Kidney glomerular epithelial cell (primary cell): Measurements from ENCODE around the gene ARHGAP9.
"Not testable (repeated sequence)": the region's sequence is repeated elsewhere in the genome, so short reads cannot be mapped to it uniquely, and the experiment has no call there.

ENCODE experiments used
- DNase-seq: peaks from one replicate; lab custom pipeline; 2025; lab: John Stamatoyannopoulos, UW

Gene ARHGAP9

DNA sequence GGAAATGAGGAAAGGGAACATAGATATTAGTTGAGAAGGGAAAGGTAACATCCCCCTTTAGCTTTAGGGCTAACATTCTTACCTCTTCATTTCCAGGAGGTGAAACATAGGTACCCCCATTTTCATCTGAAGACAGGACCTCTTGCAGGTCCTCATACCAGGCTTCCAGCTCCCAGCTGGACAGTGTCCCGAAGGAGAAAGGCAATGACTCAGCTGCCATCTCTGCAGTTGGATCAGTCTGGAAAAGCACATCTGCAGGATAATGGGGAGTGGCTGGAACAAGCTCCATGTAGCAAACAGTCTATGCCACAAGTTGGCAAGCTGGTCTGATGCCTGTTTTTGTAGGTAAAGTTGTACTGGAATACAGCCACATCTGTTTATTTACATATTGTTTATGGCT, 37.5 kb upstream of the ARHGAP9 start:
- no peak for DNase-seq

DNA sequence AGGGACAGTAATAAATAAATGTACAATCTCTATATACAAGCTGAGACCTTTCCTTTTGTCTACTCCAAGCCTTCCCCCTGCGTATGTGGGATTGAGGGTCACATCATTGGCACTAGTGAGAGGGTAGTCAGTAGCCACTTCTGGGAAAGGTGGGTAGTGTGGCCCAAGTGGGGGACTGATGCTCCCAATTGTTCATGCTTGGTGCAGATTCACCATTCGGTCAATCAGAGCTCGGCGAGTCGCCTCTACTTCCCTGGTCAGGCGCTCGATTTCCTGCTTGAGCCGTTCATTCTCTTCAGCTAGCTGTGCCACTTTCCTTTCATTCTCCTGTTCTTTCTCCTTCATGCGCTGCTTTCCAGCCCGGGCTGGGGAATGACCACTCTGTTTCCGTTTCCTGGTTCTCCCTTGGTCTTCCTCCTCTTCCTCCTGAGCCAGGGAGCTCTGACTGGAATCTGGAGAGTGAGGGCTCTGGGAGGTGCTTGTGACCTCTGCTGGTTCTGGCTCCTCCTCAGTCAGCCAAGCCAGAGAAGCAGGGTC, 37.0 kb upstream of the ARHGAP9 start:
- DNase-seq, result no peak

DNA sequence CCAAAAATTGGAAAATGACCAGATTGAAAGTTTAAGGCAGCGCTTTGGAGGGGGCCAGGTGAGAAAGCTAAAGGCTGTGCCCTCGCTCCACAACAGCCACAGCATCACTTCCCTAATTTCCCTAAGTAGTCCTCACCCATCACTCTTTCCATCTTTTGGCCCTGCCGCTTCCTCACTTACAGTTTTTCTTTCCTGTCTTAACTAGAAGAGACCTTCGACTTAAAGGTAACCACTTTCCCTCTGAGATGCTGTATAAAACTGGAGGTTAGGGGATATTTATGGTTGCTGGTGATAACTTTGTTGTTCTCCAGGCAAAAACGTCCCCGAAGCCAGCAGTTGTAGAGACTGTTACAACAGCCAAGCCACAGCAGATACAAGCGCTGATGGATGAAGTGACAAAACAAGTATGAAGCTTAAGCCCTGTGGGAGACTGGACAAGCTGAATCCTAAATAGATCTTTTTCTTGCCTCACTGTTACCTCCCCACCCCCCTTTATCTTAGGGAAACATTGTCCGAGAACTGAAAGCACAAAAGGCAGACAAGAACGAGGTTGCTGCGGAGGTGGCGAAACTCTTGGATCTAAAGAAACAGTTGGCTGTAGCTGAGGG, 36.4 kb upstream of the ARHGAP9 start:
- DNase-seq, result no peak

DNA sequence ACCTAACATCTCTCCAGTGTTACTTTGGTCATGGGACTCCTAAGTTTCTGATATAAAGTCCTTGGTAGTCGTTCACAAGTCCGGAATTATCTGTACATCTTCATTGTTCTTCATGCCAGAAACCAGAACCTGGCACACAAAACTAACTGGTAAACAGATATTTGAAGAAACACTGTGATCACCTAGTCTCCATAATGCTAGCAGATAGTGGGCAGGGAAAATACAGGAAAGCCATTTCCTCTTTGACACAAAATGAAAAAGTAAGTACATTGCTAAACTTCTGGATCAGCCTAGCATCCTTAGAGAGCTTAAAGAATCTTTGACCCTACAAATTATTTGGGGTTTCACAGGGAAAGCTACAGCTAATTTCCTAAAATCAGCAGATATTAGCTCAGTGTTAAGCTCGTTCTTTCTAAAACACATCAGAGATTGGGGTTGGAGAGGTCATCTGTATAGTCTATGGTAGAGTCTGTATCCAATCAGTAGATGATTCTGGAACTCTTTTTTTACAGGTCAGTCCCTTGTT, 35.8 kb upstream of the ARHGAP9 start:
- no peak for DNase-seq

DNA sequence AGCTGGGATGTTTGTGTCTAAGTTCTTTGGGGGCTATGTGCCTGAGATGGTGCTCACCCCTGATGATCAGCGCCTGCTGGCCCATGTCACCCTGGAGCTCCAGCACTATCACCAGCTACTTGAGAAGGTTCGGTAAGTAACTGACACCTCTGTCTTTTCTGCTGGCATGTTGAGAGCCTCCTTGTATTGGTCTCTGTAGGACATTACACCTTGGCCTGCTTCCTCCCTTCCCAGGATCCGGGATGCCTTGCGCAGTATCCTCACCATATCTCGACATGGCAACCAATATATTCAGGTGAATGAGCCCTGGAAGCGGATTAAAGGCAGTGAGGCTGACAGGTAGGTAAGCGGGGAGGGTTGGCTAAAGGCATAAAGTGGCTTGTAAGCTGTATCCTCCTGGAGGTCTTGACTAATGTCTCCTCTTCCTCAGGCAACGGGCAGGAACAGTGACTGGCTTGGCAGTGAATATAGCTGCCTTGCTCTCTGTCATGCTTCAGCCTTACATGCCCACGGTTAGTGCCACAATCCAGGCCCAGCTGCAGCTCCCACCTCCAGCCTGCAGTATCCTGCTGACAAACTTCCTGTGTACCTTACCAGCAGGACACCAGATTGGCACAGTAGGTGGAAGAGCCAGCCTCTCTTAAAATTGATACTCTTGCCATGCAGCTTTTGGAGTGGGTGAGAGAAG, 35.2 kb upstream of the ARHGAP9 start:
- no peak for DNase-seq

DNA sequence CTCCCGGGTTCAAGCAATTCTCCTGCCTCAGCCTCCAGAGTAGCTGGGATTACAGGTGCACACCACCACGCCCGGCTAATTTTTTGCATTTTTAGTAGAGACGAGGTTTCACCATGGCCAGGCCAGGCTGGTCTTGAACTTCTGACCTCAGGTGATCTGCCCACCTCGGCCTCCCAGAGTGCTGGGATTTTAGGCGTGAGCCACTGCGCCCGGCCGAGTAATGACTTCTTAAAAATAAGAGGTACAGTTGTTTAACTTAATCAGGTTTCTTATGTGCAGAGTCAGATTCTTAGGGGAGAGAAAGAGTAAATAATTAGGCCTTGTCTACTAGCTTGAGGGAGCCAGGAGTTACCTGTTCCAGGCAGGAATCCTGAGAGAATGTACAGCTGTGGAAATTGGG, 34.6 kb upstream of the ARHGAP9 start:
- not testable (repeated sequence) for DNase-seq

DNA sequence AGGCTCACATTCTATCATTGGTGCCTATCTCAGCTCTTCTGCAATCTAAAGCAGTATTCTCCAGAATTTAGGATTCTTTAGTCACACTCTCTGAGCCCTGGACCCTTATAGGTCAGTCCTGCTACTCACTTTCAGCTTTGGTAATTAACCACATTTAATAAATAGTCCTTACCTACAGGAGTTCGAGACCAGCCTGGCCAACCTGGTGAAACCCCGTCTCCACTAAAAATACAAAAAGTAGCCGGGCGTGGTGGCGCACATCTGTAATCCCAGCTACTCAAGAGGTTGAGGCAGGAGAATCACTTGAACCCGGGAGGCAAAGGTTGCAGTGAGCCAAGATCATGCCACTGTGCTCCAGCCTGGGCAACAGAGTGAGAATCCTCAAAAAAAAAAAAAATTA, 34.0 kb upstream of the ARHGAP9 start:
- not testable (repeated sequence) for DNase-seq

DNA sequence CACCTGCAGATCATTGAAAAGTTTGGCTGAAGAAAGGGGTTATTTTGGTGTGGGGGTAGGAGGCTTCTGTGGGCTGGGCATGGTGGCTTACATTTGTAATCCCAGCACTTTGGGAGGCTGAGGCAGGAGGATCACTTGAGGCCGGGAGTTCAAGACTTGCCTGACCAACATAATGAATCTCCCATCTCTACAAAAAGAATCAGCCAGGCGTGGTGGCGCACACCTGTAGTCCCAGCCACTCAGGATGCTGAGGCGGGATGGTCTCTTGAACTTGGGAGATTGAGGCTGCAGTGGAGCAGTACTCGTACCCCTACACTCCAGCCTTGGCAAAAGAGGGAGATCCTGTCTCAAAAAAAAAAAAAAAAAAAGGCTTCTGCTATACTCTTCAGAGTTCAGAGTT, 33.6 kb upstream of the ARHGAP9 start:
- DNase-seq, result no peak

DNA sequence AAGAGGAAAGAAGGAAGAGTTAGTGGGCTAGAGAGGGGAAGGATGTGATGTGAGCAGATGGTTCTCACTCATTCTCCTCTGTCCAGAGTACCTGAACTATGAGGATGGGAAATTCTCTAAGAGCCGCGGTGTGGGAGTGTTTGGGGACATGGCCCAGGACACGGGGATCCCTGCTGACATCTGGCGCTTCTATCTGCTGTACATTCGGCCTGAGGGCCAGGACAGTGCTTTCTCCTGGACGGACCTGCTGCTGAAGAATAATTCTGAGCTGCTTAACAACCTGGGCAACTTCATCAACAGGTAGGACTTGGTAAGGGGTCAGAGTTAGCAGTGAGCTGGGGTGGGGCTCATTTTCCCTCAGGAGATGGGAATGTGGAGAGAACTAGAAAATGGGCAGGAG, 33.0 kb upstream of the ARHGAP9 start:
- DNase-seq, result no peak

DNA sequence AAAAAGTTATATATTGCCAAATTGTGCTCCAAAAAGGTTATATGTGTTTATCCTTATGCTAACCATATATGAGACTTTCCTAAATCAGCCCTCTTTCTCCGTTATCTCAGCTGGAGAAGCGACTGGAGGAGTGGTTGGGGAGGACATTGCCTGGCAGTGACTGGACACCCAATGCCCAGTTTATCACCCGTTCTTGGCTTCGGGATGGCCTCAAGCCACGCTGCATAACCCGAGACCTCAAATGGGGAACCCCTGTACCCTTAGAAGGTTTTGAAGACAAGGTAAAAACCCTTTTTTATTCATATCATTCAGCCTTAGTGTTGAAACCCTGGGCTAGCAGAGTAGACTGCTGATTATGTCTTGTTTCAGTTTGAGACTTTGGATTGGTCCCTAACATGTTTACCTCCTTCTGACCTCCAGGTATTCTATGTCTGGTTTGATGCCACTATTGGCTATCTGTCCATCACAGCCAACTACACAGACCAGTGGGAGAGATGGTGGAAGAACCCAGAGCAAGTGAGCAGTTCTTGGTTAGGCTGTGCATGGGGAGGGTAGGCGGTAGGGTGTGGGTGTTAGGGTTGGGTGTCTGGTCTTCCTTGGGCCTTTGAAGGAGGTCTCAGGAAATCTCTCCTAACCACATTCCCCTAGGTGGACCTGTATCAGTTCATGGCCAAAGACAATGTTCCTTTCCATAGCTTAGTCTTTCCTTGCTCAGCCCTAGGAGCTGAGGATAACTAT, 32.1 kb upstream of the ARHGAP9 start:
- DNase-seq, result no peak

DNA sequence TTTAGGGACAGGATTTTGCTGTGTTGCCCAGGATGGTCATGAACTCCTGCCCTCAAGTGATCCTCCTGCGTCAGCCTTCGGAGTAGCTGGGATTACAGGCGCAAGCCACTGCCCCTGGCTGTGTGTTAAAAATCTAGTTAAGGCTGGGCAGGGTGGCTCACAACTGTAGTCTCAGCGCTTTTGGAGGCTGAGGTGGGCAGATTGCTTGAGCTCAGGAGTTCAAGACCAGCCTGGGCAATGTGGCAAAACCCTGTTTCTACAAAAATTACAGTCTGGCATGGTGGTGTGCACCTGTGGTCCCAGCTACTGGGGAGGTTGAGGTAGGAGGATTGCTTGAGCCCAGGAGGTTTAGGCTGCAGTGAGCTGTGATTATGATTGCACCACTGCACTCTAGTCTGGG, 31.5 kb upstream of the ARHGAP9 start:
- no peak for DNase-seq

DNA sequence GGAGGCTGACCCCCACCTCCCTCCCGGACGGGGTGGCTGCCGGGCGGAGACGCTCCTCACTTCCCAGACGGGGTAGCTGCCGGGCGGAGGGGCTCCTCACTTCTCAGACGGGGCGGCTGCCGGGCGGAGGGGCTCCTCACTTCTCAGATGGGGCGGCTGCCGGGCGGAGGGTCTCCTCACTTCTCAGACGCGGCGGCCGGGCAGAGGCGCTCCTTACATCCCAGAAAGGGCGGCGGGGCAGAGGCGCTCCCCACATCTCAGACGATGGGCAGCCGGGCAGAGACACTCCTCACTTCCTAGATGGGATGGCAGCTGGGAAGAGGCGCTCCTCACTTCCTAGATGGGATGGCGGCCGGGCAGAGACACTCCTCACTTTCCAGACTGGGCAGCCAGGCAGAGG, 28.1 kb upstream of the ARHGAP9 start:
- not testable (repeated sequence) for DNase-seq

DNA sequence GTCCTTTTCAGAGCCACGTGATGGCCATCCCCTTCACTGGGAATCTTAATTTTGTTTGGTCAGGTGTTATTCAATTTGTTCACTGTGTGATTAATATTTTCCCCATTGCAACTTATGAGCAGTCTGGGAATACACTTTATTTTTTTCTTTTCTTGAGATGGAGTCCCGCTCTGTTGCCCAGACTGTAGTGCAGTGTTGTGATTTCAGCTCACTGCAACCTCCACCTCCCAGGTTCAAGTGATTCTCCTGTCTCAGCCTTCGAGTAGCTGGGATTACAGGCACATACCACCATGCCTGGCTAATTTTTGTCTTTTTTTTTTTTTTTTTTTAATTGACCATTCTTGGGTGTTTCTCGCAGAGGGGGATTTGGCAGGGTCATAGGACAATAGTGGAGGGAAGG, 26.9 kb upstream of the ARHGAP9 start:
- not testable (repeated sequence) for DNase-seq

DNA sequence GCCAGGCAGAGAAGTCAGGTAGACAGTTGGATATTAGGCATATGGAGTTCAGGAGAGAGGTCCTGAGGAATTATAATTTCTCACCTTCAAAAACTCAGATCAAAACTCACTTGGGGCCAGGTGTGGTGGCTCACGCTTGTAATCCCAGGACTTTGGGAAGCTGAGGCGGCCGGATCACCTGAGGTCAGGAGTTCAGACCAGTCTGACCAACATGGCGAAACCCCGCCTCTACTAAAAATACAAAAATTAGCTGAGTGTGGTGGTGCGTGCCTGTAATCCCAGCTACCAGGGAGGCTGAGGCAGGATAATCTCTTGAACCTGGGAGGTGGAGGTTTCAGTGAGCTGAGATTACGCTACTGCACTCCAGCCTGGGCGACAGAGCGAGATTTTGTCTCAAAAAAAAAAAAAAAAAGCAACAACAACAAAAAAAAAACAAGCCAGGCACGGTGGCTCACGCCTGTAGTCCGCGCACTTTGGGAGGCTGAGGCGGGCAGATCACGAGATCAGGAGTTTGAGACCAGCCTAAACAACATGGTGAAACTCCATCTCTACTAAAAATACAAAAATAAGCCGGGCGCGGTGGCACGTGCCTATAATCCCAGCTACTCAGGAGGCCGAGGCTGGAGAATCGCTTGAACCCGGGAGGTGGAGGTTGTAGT, 22.8 kb upstream of the ARHGAP9 start:
- not testable (repeated sequence) for DNase-seq

DNA sequence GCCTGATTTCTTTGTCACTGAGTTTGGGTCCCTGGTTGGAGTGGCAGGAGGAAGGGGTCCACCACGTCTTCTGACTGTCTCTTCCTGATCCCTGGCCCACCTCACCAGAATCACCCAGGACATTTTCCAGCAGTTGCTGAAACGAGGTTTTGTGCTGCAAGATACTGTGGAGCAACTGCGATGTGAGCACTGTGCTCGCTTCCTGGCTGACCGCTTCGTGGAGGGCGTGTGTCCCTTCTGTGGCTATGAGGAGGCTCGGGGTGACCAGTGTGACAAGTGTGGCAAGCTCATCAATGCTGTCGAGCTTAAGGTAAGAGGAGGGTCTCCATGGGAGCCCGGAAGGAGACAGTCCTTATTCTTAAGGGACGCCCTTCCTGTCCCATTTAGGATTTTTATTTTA, 20.5 kb upstream of the ARHGAP9 start:
- DNase-seq, result no peak

DNA sequence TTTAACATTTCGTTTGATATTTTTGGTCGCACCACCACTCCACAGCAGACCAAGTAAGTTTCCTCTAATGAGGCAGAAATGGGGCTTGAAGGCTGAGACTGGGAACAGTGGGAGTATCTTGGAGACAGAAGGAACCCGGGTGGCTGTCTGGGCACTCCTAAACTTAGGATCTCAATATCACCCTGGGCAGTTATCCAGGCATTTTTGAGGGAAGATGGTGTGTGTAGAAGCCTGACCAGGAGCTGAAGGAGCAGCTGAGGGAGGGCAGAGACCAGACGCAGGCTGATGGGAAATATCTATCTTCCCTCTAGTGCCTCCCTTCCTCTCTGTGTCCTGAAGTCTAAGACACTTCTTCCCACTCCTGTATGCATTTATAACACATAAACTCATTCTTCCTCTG, 18.9 kb upstream of the ARHGAP9 start:
- no peak for DNase-seq

DNA sequence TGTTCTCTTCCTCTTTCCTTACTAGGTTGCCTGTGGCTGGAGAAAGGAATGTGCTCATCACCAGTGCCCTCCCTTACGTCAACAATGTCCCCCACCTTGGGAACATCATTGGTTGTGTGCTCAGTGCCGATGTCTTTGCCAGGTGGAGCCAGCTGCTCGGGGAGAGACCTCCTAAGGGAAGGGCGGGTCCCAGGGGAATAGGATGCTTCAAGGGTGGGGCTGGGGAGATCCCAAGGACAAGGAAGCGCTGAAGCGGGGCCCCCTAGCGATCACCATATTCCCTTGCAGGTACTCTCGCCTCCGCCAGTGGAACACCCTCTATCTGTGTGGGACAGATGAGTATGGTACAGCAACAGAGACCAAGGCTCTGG, 18.5 kb upstream of the ARHGAP9 start:
- no peak for DNase-seq

DNA sequence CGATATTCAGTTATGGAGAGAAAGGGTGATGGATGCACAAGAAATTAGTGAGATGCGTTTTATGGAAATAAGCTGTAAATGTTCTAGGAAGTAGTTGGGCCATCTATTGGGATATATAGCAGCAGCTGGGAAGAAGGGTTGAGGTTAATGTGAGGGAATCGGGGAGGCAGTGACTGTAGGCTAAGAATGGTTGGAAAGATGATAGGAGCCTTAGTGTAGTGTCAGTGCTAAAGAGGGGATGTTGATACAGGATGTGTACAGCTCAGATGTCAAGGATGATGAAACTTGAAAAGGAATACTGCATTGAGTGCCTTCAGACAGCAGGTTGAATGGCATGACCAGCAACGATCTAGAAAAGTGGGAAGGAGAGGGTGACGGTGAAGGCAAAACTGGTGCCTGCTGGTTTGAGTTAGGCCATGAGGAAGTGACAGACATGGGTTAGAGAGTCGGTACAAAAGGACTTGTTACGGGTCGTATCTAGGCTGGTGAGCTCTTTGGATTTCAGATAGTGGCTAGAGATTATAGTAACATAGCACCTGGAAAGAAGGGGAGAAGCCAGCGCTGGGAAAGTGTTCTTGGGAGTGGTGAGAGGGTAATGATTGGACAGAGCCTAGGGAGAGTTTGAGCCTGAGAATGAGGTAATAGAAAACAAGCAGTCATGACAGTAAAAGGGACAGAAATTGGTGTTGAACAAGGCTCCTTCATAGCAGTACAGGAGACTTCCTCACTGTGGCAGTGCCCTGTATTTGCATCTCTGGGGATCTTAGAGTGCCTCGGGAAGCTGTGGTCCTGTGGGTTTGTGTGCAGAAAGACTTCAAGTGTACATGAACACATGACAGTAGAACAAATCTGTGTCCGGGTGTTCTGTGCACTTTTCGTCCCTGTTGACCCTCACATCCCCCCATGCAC, 17.8 kb upstream of the ARHGAP9 start:
- DNase-seq, result no peak

DNA sequence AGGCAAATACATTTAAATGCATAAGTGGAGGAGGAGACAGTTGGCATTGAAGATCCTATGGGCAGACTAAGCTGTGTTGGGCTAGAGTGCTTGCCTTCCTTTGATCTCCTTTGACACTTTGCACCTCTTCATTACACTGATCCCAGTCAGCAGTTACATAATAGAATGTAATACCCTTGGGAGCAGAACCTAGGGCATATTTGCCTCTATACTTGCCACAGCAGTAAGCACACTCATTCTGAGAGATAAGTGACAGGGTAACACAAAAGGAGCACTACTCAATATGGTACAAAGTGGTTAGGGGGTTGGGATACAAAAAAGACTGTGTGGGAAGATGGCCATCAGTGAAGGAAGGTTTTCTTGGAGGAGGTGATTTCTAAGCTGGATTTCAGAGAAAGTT, 17.2 kb upstream of the ARHGAP9 start:
- DNase-seq, result no peak

DNA sequence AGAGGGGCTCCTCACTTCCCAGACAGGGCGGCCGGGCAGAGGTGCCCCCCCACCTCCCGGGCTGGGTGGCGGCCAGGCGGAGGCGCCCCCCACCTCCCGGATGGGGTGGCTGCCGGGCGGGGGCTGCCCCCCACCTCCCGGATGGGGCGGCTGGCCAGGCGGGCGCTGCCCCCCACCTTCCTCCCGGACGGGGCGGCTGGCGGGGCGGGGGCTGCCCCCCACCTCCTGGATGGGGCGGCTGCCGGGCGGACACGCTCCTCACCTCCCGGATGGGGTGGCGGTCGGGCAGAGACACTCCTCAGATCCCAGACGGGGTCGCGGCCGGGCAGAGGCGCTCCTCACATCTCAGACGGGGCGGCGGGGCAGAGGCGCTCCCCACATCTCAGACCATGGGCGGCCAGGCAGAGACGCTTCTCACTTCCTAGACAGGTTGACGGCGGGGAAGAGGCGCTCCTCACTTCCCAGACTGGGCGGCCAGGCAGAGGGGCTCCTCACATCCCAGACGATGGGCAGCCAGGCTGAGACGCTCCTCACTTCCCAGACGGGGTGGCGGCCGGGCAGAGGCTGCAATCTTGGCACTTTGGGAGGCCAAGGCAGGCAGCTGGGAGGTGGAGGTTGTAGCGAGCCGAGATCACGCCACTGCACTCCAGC, 15.5 kb upstream of the ARHGAP9 start:
- not testable (repeated sequence) for DNase-seq
